ENCODE results near the gene NOP58.

- TF ChIP-seq CTCF (conservative IDR thresholded peaks at IDR 0.05) (no peak), EZH2 (IDR thresholded peaks at IDR 0.05; ENCODE audit: low read depth) (no peak)
Measured at GRCh38 chr2:202289394-202290204, 24.0 kb downstream of the NOP58 start.

All from PC-9 (cell line).